Femur (tissue), 1 donor: ENCODE measurements around the gene ARMC10.
"Not testable (repeated sequence)": the region's sequence is repeated elsewhere in the genome, so short reads cannot be mapped to it uniquely, and the experiment has no call there.

Experiments used
- DNase-seq: peaks from one replicate; pipeline ENCODE4 v3.0.0-alpha.2; 2017

ARMC10 gene

DNA sequence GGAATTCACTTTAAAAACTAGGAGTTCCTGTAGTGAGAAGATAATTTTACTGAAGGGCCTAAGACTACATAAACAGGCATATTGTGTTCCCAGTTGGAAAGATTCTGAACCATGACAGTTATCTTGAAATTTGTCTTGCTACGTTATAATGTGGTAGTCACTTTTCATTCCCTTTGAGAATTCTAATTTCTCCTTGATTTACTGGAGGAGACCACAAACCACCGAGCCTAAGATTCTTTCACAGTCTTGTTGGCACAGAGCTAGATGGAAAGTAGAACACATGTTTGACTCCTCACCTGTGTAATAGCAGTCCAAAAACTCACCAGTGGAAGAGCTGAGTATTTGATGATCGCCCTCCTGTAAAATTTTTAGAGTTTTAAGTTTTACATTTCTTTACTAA lies 4.9 kb downstream of the ARMC10 start:
- DNase-seq: no peak

DNA sequence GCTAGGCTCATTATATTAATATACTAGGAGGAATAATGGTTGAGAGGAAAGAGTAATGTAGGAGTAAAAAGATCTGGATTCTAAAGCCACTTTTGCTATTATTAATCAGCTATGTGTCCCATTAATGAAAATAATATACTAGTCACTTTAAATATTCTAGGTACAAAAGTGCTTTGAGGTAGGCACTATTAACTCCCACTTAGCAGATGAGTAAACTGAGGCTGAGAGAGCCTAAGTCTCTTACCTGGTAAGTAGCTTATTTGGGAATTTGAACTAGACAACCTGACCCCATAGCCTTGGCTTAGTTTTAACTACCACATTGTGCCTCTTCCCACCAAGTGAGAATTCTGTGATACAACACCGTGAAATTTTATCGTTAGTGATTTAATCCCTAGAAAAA lies 6.0 kb downstream of the ARMC10 start:
- DNase-seq: no peak

DNA sequence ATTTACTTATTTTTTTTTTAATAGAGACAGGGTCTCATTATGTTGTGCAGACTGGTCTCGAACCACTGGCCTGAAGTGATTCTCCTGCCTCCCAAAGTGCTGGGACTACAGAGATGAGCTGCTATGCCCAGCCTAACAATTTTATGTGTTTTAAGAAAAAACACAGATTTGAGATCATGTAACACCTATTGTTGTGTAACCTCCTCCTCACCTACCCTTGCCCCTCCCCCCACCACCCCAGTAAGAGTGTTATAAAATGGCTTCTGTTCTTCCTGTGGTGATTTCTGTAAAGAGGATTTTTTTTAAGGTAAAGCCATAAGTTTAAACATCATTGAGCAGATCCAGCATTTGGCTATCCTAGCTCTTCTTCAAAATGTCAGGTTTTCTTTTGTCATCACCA lies 7.6 kb downstream of the ARMC10 start:
- no peak for DNase-seq

DNA sequence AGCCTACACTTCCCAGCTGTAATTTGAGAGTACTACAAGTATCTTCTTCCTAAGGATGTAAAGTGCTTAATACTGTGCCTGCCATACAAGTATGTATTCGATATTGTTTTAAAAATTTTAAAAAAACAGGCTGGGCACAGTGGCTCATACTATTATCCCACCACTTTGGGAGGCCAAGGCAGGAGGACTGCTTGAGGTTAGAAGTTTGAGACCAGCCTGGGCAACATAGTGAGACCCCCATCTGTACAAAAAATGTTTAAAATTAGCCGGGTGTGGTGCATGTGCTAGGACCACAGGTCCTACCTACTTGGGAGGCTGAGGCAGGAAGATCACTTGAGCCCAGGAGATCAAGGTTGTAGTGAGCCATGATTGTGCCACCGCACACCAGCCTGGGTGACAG lies 8.3 kb downstream of the ARMC10 start:
- DNase-seq: no peak

DNA sequence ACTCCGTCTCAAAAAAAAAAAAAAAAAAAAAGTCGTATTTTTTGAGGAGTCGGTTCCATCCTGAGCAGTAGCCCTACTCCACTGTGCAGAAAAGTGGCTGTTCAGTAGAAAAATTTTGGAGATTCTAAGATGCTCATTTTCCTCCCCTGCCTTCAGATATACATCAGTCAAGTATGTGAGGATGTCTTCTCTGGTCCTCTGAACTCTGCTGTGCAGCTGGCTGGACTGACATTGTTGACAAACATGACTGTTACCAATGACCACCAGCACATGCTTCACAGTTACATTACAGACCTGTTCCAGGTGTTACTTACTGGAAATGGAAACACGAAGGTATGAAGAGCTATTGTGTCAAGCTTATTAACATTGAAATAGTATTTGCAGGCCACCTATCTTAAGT lies 17.4 kb downstream of the ARMC10 start:
- DNase-seq: not testable (repeated sequence)

DNA sequence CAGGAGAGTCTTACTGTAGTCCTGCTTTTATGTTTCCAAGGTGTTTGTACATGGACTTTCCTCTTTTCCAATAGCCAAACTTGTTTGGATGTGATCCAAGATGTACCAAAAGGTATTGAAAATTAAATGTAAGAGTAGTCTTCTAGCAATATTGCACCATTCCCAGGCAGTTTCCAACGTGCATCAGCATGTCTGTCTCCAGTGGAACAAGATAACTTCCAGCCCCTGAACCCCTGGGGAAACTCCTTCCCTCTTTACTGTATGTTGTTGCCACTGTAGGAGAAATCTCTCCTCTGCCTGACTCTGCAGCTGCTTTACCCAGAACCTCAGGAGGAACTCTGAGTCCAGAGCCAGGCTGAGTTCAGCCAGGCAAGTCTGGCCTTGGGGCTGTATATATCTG lies 18.5 kb downstream of the ARMC10 start:
- DNase-seq: no peak

DNA sequence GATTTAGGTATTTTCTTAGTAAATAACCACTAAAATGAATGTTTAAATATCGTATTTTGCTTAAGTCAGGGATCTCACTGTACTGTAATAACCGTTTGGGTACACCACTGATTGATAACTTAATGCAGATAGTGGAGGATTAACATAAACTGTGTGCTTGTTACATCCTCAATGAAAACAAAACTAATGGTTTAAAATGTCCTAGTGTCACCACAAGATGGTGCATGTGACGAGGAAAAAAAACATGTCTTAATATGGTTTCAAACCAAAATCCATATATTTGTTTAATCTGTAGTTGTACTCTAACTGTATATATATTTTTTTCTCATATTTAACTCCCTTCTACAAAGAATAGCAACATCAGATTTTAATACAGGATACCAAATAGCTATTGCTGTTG lies 19.2 kb downstream of the ARMC10 start:
- no peak for DNase-seq

DNA sequence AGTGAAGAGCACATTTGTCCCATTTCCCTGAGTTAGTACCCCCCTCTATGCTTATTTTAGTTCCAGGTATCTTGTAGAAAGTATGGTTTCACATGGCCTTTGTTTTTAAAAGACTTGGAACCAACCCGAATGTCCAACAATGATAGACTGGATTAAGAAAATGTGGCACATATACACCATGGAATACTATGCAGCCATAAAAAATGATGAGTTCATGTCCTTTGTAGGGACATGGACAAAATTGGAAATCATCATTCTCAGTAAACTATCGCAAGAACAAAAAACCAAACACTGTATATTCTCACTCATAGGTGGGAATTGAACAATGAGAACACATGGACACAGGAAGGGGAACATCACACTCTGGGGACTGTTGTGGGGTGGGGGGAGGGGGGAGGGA lies 20.6 kb downstream of the ARMC10 start:
- DNase-seq: not testable (repeated sequence)

DNA sequence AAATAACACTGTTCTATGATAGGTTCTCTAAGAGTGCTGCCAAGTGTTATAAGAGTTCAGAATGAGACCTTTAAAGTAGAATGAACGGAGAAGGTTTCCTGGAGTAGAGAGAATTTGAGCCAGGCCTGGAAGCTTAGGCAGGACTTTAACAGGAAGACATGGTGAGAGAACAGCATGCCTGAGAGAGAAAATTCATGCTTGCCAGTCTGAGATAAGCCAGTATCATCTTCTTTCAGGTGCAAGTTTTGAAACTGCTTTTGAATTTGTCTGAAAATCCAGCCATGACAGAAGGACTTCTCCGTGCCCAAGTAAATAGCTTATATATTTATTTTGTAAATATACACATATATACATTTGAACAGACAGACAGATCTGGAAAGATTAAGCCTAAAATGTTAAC lies 22.1 kb downstream of the ARMC10 start:
- DNase-seq: no peak

DNA sequence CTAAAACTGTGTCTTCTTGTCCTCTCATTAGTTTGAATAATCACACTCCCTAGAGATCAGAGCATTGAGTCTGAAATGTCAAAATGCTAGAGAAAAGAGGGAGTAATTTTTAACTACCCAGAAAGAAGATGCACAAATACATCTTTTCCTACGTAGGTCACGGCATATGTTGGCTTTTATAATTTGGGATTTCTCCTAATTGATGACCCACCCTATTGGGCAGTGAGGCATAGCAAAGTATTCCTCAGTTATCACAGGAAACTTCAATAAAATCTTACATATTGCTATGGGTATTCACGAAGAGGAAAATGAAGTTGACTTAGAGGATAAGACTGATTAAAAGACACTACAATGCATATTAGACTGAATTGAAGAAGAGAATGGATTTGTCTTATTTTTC lies 25.4 kb downstream of the ARMC10 start:
- no peak for DNase-seq

DNA sequence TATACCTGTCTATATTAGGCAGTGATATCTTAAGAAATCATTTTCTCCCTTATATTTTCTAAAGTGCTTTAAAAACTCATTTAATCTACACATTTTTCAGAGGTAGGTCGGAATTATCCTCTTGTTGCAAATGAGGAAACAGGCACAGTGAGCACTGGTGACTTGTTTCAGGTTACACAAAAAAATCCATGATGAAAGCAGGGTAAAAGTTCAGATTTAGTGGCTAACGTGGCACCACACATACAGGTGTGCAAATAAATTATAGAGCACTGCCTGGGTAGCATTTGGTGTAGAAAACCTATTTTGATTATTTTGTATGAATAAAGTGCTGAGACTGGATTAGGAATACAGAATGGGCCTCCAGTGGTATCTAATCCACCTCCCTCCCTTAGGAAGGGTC lies 26.6 kb downstream of the ARMC10 start:
- no peak for DNase-seq

DNA sequence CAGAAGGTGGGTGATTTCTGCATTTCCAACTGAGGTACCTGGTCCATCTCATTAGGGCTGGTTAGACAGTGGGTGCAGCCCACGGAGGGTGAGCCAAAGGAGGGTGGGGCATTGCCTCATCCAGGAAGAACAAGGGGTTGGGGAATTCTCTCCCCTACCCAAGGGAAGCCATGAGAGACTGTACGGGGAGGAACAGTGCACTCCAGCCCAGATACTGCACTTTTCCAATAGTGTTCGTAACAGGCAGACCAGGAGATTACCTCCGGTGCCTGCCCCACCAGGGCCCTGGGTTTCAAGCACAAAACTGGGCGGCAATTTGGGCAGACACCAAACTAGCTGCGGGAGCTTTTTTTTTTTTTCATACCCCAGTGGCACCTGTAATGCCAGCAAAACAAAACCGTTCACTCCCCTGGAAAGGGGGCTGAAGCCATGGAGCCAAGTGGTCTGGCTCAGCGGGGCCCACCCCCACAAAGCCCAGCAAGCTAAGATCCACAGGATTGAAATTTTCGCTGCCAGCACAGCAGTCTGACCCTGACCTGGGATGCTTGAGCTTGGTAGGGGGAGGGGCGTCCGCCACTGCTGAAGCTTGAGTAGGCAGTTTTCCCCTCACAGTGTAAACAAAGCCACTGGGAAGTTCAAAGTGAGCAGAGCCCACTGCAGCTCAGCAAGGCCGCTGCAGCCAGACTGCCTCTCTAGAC lies 31.2 kb downstream of the ARMC10 start:
- no peak for DNase-seq

DNA sequence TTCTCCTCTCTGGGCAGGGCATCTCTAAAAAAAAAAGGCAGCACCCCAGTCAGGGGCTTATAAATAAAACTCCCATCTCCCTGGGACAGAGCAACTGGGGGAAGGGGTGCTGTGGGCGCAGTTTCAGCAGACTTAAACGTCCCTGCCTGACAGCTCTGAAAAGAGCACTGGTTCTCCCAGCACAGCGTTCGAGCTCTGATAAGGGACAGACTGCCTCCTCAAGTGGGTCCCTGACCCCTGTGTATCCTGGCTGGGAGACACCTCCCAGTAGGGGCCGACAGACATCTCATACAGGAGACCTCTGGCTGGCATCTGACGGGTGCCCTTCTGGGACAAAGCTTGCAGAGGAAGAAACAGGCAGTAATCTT lies 31.7 kb downstream of the ARMC10 start:
- not testable (repeated sequence) for DNase-seq

DNA sequence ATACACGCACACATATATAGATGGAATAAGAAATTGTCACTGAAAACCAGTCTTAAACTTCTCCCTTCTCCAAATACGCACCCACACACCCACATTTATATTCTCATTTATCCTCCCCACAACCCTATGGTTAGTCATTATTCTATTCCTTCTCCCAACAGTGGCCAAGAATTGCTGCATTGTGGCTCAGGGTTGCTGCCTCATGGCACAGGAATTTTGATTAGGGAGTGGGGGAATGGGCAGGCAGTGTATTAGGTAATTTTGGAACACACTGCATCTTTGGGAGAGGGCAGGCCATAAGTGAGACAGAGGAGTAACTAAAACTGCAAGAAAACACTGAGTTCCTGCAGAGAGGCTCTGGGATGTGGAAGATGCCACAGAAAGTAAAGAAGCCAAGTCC lies 38.2 kb downstream of the ARMC10 start:
- DNase-seq: peak; percentile 37

DNA sequence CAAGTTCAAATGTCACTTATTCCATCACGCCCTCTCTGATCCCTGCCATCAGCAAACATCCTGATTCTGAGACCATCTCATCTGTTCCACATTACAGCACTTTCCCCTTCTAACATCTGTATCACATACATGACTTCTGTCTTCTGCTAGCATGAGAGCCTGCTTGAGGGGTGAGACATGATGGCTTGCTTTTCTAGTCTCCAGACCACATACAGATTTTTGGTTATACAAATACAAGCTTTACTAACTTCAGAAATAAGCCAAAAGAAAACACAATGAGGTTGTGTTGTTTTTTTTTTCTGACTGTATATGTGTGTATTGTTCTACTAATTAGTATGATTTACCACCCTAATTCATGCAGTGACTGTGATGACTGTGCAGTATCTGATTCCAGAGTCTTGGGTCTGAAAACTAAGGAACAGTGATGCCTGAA lies 39.7 kb downstream of the ARMC10 start:
- DNase-seq: no peak

DNA sequence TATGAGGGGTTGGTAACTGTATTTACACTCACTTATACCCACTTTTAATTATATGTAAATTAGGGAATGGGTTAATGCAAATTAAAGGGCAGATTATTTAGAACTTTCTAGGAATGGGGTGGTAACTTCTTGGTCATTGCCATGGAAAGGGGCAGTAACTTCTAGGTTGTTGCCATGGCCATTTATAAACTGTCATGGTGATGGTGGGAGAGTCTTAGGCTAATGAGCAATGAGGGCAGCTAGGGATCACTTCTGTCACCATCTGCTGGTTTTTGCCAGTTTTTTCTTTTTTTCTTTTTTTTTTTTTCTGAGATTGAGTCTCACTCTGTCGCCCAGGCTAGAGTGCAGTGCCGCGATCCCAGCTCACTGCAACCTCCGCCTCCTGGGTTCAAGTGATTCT lies 40.8 kb downstream of the ARMC10 start:
- no peak for DNase-seq

DNA sequence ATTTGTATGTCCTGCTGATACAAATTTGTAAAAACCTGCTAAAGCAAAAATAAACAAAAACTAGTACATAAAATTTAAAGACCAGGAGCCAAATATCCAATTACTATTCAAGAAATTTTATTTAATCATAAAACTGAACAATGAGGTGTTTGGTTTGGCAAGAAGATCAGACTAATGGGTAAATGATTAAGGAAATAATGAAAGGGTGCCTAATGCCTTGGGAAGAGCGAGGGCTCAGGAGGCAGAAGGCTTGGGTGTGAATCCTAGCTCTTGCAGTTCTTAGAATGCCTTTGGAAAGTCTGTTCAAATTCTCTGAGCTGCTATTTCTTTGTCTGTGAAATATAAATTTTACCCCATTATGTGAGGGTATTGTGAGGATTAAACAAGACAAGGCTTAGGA lies 41.6 kb downstream of the ARMC10 start:
- no peak for DNase-seq

DNA sequence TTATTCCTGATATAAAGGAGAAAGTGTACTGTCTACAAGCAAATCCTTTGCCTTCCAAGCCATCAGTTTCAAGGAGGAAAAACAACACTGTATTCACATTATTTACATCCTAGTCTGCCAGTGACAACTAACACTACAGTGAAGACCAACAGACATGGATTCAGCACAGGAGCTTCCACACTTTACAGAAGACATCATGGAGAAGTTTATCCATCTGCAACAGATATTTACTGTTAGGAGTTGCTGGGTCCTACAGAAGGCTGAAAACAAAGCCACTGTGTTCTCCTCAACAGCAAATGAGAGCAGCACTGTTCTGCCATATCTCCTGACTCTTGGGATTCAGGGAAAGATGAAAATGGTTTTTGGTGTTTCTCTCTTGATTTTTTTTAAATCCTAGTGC lies 42.1 kb downstream of the ARMC10 start:
- no peak for DNase-seq

DNA sequence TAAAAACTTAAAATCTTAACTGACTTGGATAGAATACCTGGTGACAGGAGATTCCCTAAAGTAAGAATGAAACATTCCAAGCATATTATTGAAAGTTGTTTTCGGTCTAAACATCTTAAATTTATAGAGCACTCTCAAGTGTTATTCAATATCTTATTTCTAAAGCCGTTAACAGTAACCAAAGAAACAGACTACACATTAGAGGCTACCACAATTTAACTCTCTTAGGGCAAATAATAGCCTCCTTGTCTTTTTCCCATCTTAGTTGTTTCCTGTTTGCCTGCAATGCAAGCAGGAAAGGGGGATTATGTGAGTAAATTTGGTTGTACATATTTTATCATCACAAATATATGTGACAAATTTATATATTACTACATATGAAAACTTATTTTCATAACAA lies 42.5 kb downstream of the ARMC10 start:
- DNase-seq: no peak

DNA sequence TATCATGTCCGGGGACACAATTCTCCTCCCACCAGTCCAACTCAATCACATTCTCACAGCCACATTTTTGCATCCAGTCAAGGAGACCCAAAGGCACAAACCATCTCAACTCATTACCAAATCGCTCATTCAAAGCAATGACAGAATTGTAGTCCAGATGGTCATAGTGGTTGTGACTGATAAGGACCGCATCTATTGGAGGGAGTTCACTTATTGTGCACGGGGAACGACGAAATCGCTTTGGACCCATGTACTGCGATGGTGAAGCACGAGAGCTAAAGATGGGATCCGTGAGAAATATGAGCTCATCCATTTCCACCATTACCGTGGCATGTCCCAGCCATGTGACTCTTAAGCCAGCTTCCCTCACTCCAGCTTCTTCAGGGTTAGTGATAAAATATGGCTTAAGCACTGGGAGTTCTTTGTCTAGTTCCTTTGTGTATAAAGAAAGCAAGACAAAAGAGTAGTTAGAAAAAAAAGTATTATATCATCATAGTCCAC lies 44.9 kb downstream of the ARMC10 start:
- no peak for DNase-seq

DNA sequence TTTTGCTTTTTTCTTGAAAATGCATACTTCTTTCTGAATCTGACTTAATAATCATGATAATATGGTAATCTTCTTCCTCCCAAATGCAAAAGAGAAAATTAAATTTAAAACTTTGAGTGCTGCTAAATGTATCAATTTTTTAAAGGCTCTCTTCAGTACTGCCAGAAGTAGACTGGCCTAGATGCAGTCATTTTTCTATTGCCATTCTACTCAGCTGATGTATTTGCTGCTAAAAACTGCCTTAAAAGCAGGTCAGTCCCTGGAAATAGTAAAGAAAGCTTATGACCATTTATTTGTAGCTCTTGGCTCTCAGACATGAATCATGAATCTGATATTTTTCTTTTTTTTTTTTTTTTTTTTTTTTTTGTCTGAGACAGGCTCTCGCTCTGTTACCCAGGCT lies 45.4 kb downstream of the ARMC10 start:
- no peak for DNase-seq

DNA sequence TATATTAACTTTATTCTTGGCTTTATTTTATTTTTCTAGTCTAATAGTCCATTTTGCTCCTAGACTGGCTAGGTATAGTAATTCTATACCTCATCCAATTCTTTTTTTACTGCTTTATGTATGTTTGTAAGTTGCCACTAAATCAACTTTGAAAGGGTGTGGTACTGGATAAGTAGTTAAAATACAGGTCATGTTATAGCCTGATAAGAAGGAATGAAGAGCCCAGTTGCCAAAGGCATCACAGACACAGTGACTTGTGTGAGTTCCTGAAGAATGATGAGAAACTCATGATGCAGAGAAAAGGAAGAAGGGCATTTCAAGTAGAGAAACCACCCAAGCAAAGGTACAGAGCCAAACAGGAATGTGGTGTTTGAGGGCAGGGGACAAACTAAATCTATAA lies 46.7 kb downstream of the ARMC10 start:
- DNase-seq: no peak

DNA sequence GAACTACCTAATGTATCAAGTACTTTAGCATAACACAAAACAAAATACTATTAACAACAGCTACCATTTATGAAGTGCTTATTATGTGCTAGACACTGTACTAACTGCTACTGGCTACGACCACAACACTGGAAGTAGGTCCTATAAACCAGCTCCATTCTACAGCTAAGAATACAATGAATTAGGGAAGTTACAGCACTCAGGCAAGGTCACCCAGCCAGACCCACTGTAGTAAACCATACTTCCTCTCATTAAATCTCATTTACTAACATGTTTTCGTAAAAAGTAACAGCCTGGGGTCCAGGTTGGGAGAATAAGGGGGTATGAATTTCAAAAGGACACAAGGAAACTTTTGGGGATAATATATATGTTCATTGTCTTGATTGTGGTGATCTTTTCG lies 48.6 kb downstream of the ARMC10 start:
- DNase-seq: no peak

DNA sequence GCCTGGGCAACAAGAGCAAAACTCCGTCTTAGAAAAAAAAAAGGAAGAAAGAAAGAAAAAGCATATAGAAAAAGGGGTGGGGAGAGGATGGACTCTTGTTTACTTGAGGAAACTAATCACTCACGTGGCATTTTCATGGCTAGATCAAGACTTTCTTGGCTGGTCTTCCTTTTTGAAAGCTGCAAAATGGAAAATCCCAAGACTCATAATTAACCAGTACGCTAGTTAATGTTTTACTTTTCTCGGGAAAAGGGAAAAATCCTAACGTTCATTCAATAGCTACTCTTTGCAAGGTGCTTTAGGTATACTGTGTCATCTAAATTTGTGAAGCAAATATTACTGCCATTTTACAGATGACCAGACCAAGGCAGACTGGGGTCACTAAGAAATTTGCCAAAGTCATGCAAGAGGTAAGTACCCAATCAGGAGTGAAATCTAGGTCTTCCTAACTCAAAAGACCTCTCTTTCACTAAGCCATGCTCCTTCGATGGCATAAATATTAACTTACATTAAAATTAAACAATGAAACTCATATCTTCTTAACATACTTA lies 49.6 kb downstream of the ARMC10 start:
- DNase-seq: no peak

DNA sequence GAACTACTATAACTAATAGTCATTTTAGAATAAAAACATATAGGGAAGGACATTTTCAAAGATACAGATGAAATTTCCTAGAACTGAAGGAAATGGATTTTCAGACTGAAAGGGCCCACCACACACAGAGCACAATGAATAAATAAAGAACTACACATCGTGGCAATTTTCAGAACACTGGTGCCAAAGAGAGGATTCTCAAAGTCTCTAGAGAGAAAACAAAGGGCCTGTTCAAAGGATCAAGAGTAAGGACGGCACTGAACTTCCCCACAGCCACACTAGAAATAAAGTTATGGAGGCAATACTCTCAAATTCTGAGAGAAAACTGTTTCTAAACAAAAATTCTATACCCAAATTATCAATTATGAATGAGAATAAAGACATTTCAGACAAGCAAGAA lies 52.1 kb downstream of the ARMC10 start:
- DNase-seq: no peak
